Fibroblast of villous mesenchyme (primary cell): ENCODE results near the gene PLA2G2C. TPM values are rescaled to one million over a fixed set of nuclear protein-coding genes. Genes with fewer than 3 reads are reported as not detected.
A peak's percentile ranks its signal among the peaks of the same experiment; 100 is the strongest.

Source experiments
- DNase-seq: peaks from one replicate; pipeline ENCODE4 v3.0.0-alpha.2; 2010; ENCODE audit warnings: low read depth
- H3K4me3 ChIP-seq: 2 replicates; pipeline ENCODE4 v1.5.1; 2011; ENCODE audit warnings: low read depth, mild to moderate bottlenecking, low read length
- CTCF ChIP-seq: IDR thresholded peaks from 2 replicates; pipeline ENCODE4 v1.5.1; 2012; ENCODE audit warnings: low read depth, mild to moderate bottlenecking, low read length; ENCODE audit not compliant: insufficient read depth
- total RNA-seq: library from RNA; depleted of rRNA; stranded (reverse); fragments of >200 nt; gene quantifications from 2 replicates; pipeline ENCODE4 v1.2.3, GENCODE V29; 2012

Gene PLA2G2C
- total RNA-seq, 1 donor, result not detected

GRCh38 chr1:20168564-20169491, 17.5 kb downstream of the PLA2G2C start:
- DNase-seq, result no peak
- TF ChIP-seq CTCF, result no peak
- H3K4me3 ChIP-seq, result no peak overlapping the region

GRCh38 chr1:20167126-20167525, 19.2 kb downstream of the PLA2G2C start:
- TF ChIP-seq CTCF, result no peak
- DNase-seq, result no peak
- H3K4me3 ChIP-seq, result no peak overlapping the region

- H3K4me3 ChIP-seq, result no peak overlapping the region
- no peak for TF ChIP-seq CTCF
- DNase-seq, result no peak
These were observed 20.3 kb downstream of the PLA2G2C start for GRCh38 chr1:20166051-20166450.

- H3K4me3 ChIP-seq, result no peak overlapping the region
- TF ChIP-seq CTCF, result peak; percentile 36
- no peak for DNase-seq
These were observed 20.8 kb downstream of the PLA2G2C start for GRCh38 chr1:20165522-20165951.

- H3K4me3 ChIP-seq, result no peak overlapping the region
These were observed 21.6 kb downstream of the PLA2G2C start for GRCh38 chr1:20164694-20165202.

GRCh38 chr1:20160034-20160433, 26.3 kb downstream of the PLA2G2C start:
- peak; percentile 27 for DNase-seq
- no peak overlapping the region for H3K4me3 ChIP-seq
- TF ChIP-seq CTCF, result no peak

More at GRCh38 chr1:20164694-20165202, 21.6 kb downstream of the PLA2G2C start:
- peak; percentile 8 for DNase-seq
- no peak for TF ChIP-seq CTCF
